SU-DHL-6 (cell line): Measurements from ENCODE around the gene UMAD1.

Experiments
- EZH2phosphoT487 ChIP-seq: fragments of 200-600 bp; sonication (generic), shearing (Covaris generic); conservative IDR thresholded peaks from 2 replicates; pipeline ENCODE4 v1.6.1; 2018; ENCODE audit warnings: mild to moderate bottlenecking, antibody characterized with exemption, low read length, moderate library complexity, mixed read lengths
- TF ChIP-seq, protein P1 (sequence below): fragments of 200-600 bp; sonication (generic); IDR thresholded peaks from one replicate; pipeline ENCODE4 v1.5.1; 2017; ENCODE audit warnings: antibody characterized with exemption, mild to moderate bottlenecking, low read length, moderate library complexity; ENCODE audit not compliant: insufficient read depth, poor library complexity, severe bottlenecking

DNA sequence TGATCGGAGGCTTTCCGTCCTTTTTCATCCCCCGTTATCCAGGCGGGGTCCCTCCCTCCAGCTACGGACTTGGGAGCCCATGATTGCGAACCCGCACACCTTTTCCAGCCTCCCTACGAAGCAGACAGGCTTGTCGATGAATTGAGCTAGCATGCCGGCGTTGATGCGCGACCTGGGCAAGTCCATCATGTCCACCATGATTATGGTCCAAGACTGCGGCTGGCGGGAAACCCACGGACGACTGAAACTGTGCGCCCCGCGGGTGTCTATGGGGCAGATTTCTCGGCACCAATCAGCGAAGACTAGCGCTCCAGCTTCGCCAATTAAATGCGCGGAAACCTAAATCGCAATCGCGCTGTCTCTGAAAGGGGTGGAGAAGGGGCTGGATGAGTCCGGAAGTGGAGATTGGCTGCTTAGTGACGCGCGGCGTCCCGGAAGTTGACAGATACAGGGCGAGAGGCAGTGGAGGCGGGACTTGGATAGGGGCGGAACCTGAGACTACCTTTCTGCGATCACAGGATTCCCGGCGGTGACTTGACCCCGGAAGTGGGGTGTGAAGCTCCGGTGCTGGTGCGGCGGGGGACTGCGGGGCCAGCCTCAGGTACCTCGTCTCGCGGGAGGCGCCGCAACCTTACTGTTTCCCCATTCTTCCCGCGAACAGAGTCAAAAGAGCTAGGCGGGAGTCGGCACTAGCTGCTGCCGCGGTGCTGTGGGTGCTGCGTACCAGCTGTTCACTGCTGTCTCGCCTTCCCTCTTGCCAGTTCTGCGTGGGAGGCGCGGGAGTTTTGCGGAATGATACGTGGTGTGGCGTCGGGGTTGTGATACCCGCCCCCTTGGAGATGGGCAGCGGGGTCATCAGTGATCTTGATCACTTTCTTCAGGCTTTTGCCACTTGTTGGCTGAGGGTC, at the start of gene UMAD1:
- TF ChIP-seq, protein P1, sequence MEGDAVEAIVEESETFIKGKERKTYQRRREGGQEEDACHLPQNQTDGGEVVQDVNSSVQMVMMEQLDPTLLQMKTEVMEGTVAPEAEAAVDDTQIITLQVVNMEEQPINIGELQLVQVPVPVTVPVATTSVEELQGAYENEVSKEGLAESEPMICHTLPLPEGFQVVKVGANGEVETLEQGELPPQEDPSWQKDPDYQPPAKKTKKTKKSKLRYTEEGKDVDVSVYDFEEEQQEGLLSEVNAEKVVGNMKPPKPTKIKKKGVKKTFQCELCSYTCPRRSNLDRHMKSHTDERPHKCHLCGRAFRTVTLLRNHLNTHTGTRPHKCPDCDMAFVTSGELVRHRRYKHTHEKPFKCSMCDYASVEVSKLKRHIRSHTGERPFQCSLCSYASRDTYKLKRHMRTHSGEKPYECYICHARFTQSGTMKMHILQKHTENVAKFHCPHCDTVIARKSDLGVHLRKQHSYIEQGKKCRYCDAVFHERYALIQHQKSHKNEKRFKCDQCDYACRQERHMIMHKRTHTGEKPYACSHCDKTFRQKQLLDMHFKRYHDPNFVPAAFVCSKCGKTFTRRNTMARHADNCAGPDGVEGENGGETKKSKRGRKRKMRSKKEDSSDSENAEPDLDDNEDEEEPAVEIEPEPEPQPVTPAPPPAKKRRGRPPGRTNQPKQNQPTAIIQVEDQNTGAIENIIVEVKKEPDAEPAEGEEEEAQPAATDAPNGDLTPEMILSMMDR: no peak
- TF ChIP-seq EZH2phosphoT487: no peak
